ENCODE data around the gene AFF3. TPM values are rescaled to one million over a fixed set of nuclear protein-coding genes. Genes with fewer than 3 reads are reported as not detected.

Gene AFF3
- total and polyA plus RNA-seq, 2 donors (not counting 3 experiments of a cell fraction or from before 2014, with no cell fraction given), result 0.06 to 0.07 TPM

GRCh38 chr2:99607861-99608491 lies 534.4 kb downstream of the AFF3 start:
- no peaks in the 10 kb centered on the region for H3K36me3 ChIP-seq (ENCODE audit: control insufficient read depth in 2 of 2, extremely low read depth in 1 of 2, insufficient read depth in 2 of 2, low read length in 2 of 2)
- H3K9me1 ChIP-seq (replicated peaks; ENCODE audit: control insufficient read depth, extremely low read depth, insufficient read depth, low read length), result no peaks in the 10 kb centered on the region
- no peaks in the 10 kb centered on the region for H3K4me1 ChIP-seq (ENCODE audit: control insufficient read depth, extremely low read depth, insufficient read depth, low read length)
- no peaks in the 10 kb centered on the region for H3K9me3 ChIP-seq (replicated peaks; ENCODE audit: control insufficient read depth, insufficient read depth, low read length)
- dilution Hi-C loops (cut with MboI; ENCODE audit: extremely low pct_ligation_motif_present, low sequenced_read_pairs) (no loop called here), intact Hi-C loops (cut with micrococcal nuclease) (no loop called here)
- H3K9ac ChIP-seq (replicated peaks; ENCODE audit: extremely low read depth, insufficient read depth, low read length), result no peak overlapping the region
- CTCF ChIA-PET, result no interaction called here
- FAIRE-seq (no peak), DNase-seq (ENCODE audit: low read depth, low spot score) (no peak)
- H2AFZ ChIP-seq (ENCODE audit: low read depth, low read length), result no peak overlapping the region
- no peak overlapping the region for H3K4me2 ChIP-seq (ENCODE audit: insufficient read depth, low read length)
- no peaks in the 10 kb centered on the region for H3K79me2 ChIP-seq (ENCODE audit: control insufficient read depth, insufficient read depth, low read length)
- BruUV-seq (replicated peaks), result no TSS peak
- no peak overlapping the region for H3K4me3 ChIP-seq (replicated peaks in 1 of 3; ENCODE audit: insufficient read depth in 1 of 3, low read depth in 1 of 3, low read length in 3 of 3)
- TF ChIP-seq MAX (IDR thresholded peaks at IDR 0.05; ENCODE audit: insufficient read depth, insufficient read length) (no peak), CTCF (IDR thresholded peaks at IDR 0.05; ENCODE audit: extremely low read depth in 1 of 2, insufficient read depth in 1 of 2, low read depth in 1 of 2, low read length in 2 of 2) (no peak), FOS (IDR thresholded peaks at IDR 0.05; ENCODE audit: borderline replicate concordance, insufficient read depth, low read length) (no peak), POLR2AphosphoS5 (IDR thresholded peaks at IDR 0.05; ENCODE audit: insufficient read depth, low read depth, low read length) (no peak), GATA2 (IDR thresholded peaks at IDR 0.05; ENCODE audit: insufficient read depth, insufficient read length, low read depth, low read length) (no peak), EZH2 (IDR thresholded peaks at IDR 0.05; ENCODE audit: borderline replicate concordance, low read depth, low read length, severe bottlenecking) (no peak), MYC (IDR thresholded peaks at IDR 0.05; ENCODE audit: low read depth, low read length) (no peak), POLR2A (IDR thresholded peaks at IDR 0.05; ENCODE audit: low read depth, low read length) (no peak), JUN (IDR thresholded peaks at IDR 0.05; ENCODE audit: borderline replicate concordance, insufficient read depth, insufficient read length, low read depth) (no peak)
- peaks cover 0 to under 1% of the 10 kb centered on the region in 2 experiments for H3K27me3 ChIP-seq (ENCODE audit: control insufficient read depth in 2 of 2, insufficient read depth in 2 of 2, low read length in 2 of 2)
- POLR2A ChIA-PET, result no interaction called here
- H4K20me1 ChIP-seq (replicated peaks; ENCODE audit: control insufficient read depth, extremely low read depth, insufficient read depth, low read length), result no peaks in the 10 kb centered on the region
- H3K27ac ChIP-seq (ENCODE audit: insufficient read depth, low read depth, low read length), result no peak overlapping the region
